ENCODE results near the gene CYTH1.

DNA sequence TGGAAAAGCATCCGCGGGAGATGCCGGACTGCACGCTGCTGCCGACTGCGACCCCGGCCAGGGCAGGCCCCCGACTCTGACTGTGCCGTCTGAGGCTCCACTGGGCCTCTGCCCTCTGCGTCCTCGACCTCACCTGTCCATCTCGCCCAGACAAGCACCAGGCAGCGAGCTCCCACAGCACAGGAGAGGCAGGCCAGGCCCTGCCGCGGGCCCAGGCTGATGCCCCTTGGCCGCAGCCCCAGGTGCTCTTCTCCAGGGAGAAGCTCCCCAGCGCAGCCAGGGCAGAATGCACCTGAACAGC lies 106.8 kb downstream of the CYTH1 start:
- TF ChIP-seq POLR2AphosphoS5 (IDR thresholded peaks at IDR 0.05) (no peak), EZH2 (IDR thresholded peaks at IDR 0.05; ENCODE audit: borderline replicate concordance, insufficient read depth, low read length, poor library complexity, severe bottlenecking) (no peak), TAF1 (IDR thresholded peaks at IDR 0.05; ENCODE audit: low read depth) (no peak), RAD21 (conservative IDR thresholded peaks at IDR 0.05) (no peak), SMC3 (conservative IDR thresholded peaks at IDR 0.05; ENCODE audit: poor library complexity) (no peak), MXI1 (conservative IDR thresholded peaks at IDR 0.05; ENCODE audit: poor library complexity, severe bottlenecking) (no peak), EP300 (conservative IDR thresholded peaks at IDR 0.05; ENCODE audit: poor library complexity, severe bottlenecking) (no peak)
- TF ChIP-seq, protein P1, sequence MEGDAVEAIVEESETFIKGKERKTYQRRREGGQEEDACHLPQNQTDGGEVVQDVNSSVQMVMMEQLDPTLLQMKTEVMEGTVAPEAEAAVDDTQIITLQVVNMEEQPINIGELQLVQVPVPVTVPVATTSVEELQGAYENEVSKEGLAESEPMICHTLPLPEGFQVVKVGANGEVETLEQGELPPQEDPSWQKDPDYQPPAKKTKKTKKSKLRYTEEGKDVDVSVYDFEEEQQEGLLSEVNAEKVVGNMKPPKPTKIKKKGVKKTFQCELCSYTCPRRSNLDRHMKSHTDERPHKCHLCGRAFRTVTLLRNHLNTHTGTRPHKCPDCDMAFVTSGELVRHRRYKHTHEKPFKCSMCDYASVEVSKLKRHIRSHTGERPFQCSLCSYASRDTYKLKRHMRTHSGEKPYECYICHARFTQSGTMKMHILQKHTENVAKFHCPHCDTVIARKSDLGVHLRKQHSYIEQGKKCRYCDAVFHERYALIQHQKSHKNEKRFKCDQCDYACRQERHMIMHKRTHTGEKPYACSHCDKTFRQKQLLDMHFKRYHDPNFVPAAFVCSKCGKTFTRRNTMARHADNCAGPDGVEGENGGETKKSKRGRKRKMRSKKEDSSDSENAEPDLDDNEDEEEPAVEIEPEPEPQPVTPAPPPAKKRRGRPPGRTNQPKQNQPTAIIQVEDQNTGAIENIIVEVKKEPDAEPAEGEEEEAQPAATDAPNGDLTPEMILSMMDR (IDR thresholded peaks at IDR 0.05; ENCODE audit: poor library complexity, severe bottlenecking): no peak
- TF ChIP-seq, protein P2, sequence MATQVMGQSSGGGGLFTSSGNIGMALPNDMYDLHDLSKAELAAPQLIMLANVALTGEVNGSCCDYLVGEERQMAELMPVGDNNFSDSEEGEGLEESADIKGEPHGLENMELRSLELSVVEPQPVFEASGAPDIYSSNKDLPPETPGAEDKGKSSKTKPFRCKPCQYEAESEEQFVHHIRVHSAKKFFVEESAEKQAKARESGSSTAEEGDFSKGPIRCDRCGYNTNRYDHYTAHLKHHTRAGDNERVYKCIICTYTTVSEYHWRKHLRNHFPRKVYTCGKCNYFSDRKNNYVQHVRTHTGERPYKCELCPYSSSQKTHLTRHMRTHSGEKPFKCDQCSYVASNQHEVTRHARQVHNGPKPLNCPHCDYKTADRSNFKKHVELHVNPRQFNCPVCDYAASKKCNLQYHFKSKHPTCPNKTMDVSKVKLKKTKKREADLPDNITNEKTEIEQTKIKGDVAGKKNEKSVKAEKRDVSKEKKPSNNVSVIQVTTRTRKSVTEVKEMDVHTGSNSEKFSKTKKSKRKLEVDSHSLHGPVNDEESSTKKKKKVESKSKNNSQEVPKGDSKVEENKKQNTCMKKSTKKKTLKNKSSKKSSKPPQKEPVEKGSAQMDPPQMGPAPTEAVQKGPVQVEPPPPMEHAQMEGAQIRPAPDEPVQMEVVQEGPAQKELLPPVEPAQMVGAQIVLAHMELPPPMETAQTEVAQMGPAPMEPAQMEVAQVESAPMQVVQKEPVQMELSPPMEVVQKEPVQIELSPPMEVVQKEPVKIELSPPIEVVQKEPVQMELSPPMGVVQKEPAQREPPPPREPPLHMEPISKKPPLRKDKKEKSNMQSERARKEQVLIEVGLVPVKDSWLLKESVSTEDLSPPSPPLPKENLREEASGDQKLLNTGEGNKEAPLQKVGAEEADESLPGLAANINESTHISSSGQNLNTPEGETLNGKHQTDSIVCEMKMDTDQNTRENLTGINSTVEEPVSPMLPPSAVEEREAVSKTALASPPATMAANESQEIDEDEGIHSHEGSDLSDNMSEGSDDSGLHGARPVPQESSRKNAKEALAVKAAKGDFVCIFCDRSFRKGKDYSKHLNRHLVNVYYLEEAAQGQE (IDR thresholded peaks at IDR 0.05; ENCODE audit: borderline replicate concordance): no peak

Data from neural cell (in vitro differentiated cells).